HG02798 (cell line): ENCODE data around the gene CH25H.
"Not testable (repeated sequence)": the region's sequence is repeated elsewhere in the genome, so short reads cannot be mapped to it uniquely, and the experiment has no call there.

Source experiments
- ATAC-seq: cut with Tn5 transposase; IDR thresholded peaks from one replicate; pipeline ENCODE4 v1.9.1; 2021; ENCODE audit warnings: mild to moderate bottlenecking; ENCODE audit not compliant: unreplicated experiment, poor library complexity

Gene CH25H

DNA sequence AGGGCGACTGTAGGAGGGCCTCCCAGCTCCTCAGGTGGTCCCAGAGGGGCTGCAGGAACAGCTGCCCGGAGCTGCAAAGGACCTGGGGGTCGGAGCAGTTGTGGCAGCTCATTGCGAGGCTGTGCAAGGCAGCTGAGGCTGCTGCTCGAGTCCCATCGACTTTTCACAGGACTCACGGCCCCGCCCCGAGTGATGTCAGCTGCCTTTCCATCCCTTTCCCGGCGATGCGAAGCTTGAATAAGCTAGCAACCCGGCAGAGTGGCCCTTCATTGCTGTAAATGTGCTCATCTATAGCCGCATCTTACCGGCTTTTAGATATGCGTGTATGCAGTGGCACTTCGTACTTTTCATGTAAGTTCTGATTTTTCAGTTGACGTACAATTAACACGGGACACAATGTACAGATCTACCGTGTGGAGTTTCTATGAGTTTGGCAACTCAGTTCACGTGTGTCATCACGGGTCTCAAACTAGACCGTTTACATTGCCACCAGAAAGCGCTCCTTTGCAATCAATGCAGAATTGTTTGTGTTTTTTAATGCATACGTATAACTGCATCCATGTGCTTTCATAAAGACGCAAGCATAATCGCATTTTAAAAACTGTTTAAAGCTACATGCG, at the start of gene CH25H:
TSS of gene CH25H (minus strand) at position 137 of the 620 bp plus-strand sequence. CDS start at position 112, 25 bp downstream.
- no peak for ATAC-seq

DNA sequence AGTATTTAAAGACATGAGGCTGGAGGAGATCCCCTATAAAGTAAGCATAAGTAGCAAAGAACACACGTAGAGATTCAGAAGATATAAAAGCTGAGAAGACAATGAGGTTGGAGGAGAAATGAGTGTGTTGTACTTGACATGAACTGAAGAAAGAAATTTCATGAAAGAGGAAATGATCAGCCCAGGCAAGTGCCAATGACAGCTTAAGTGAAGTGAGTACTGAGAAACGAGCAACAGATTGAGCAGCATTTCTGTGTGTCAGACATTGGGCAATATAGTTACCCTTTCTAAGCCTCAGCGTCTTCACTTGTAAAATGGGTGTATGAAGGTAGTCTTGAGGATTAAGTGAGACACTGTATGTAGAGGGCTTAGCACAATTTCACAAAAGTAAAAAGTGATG, 49.2 kb upstream of the CH25H start:
- no peak for ATAC-seq

- ATAC-seq, result no peak
Measured at GRCh38 chr10:89255793-89256192, 48.7 kb upstream of the CH25H start.

GRCh38 chr10:89255091-89255579, 48.0 kb upstream of the CH25H start:
- not testable (repeated sequence) for ATAC-seq

DNA sequence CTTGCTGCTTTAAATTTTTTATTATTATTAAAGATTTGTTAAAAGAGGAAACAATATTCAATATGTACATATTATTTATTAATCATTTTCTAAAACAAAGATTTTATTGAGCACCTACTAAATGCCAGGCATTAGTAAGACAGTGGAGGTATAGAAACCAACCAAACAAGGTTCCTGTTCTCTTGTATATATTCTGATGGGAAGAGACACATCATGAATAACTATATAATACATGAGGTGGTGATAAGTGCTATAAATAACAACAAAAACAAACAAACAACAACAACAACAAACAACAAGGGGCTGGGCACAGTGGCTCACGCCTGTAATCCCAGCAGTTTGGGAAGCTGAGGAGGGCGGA, 45.1 kb upstream of the CH25H start:
- ATAC-seq, result no peak

DNA sequence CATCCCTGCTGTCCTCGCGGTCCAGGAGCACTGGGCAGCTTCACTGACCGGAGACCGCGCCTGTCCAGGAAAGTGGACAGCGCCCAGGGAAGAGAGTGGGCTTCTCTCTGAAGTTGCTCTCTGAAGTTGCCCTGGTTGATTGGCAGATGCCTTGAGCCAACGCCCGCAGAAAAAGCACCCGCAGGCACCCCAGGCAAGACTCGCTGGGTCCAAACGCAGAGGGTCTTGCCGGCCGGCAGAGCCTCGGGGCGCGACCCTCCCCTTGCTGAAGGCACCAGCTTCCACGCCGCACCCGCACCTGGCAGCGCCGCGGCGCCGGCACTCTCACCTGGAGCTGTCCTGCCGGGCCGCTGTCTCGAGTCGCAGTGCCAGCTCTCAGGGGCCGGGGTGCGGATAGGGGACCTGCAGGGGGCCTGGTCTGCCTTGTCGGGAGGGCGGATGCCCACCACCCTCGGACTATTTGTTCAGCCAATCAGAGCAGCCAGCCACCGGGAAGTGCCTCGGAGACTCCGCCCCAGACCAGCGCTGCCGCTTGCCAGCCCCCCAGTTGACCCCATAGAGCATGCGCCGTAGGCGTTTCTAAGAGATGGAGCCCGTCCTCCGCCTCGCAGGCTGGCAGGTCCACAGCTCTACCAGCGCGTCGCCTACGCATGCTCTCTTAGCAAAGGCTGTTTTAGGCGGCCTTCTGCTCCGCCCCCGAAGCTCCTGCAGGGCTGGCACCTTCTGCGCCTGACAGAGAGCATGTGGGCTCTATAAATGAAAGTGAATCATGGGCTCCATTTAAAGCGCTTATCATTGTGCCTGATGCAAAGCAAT, 44.5 kb upstream of the CH25H start, which contains the start of gene LIPA:
TSS of gene LIPA (minus strand) at position 367 of the 816 bp plus-strand sequence. CDS start 4,127 bp downstream, outside the sequence.
- ATAC-seq, result peak; percentile 97

DNA sequence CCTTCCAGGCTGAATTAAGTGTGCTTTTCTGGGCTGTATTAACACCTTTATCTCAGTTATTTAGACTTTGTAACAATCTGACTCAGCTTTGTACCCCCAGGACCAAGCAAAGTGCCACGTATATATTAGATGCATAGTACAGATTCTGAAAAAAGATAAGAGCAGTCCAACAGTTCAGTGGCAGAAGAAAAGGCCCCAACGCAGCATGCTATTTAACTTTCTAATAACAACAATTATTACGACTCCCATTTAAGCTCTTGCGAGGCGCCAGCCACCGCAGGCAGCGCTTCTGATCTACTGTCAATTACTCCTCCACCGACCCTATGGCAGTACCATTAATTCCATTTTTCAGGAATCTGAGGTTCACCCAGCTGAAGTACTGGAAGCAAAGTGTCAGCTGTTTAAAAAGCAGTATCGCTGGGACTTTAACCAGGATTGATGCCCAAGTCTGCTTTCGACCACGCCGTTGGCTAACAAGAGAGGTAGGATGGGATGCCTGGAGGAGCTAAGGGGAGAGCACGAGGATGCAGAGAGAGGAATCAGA, 43.8 kb upstream of the CH25H start:
- ATAC-seq, result no peak

DNA sequence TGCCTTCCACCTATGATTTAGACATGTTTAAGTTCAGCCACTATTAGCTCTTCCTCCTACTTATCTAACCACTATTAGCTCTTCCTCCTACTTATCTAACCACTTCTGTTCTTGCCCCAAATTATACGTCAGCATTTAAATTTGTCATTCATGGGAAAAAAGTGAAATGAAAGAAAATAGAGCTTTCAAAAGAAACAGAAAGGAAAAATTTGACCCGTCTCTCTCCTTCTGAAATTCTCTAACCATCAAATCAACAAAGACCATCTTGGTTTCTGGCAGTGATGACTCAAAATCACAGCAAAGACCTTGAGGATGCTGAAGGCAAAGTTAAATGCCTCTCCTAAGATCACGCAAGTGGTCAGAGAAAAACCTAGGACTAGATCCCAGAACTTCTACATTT, 41.9 kb upstream of the CH25H start:
- ATAC-seq, result no peak

DNA sequence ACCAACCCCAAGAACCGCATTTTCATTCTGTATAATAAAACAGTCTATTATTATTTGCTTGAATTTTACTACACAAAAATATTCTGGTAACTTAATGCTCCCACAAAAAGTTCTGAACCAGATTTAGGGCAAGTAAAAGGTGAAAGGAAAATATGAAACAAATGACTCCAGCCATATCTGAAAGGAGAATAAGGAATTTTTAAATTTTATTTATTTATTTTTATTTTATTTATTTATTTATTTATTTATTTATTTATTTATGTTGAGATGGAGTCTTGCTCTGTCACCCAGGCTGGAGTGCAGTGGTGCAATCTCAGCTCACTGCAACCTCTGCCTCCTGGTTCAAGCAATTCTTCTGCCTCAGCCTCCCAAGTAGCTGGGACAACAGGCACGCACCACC, 40.5 kb upstream of the CH25H start:
- ATAC-seq, result not testable (repeated sequence)

DNA sequence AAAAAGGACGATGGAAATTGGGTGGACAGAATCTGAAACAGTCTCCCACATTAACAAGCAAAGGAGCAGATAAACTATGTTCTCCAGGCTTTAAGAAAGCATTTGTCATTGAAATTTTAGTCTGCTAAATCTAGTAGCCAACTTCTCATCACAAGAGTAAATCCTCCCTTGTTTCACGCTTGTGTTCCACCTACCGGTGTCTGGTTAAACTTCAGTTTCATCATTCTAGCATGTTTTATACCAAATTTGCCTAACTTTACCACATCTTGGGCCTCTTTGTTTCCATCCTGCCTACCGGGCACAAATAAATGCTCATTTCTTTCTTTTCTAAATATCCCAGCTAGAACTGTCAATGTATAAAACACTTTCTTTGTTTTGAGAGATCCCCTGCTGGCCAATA, 38.7 kb upstream of the CH25H start:
- ATAC-seq, result peak; percentile 34

DNA sequence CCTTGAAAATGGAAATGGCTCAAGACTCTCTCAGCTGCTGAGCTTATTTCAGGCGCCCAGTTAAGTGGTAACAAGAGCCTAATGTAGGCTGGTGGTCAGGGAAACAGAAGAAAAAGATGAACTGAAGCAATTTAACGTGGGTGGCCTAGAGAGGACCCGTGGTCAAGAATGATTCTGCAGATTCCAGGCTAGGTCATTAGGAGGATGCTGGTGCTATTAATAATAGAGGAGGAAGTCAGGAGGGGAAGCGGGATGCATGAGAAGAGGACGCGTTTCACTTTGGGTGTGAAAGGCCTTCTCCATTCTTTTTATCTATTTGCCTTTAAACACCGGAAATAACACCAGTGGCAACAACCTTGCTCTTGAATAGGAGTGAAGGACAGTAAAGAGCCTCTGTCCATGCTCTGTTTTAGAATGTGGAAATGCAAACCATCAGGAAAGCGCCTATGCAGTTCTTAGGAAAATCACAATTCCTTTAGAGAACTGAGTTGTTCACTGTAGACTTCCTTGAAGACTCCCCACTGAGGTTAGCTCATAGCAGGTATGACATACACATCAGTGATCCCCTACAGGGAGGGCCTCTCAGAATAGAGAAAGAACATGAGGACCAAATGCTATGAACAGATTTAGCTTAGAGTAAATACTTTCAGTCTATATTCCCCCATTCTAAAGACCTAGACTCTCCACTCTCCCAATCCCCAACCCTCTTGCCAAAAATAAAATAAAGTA, 35.9 kb upstream of the CH25H start:
- peak; percentile 38 for ATAC-seq

- no peak for ATAC-seq
Measured at GRCh38 chr10:89242345-89242684, 35.2 kb upstream of the CH25H start.

DNA sequence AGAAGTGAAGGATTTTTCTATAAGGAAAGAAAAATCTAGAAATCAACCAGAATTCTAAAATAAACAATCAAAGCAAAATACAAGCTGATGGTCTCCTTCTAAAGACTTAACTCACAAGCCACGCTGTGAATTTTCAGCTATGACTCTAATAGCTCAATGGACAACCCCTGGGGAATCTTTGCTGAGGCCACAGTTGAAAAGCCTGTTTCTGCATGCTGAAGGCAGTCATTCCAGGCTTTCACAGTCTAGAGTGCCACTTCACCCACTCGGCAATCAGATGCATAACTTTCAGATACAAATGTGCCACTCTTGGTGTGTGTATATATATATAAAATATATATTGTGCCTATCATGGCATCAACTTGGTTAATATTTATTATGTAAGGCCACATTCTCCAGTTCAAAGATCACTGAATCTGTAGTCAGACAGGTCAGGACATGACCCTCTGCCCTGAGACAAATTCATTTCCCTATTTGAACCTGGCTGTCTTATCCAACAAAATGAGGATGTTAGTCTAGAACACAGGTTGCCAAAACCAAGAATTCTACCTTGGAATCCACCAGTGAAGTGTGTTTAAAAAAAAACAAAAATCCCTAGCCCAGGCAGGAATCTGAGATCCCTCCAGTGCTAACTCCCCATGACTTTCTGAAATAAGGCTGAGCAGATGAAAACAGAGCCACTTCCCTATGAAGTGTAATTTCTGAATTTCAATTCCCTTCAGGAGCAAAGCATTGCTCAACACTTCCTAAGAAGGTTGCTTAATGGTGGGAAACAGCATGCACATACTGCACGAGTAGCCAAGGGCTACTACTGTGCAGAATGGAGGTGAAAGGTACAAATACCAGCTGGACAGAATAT, 34.6 kb upstream of the CH25H start:
- peak; percentile 39 for ATAC-seq

GRCh38 chr10:89241026-89241425, 33.9 kb upstream of the CH25H start:
- no peak for ATAC-seq

DNA sequence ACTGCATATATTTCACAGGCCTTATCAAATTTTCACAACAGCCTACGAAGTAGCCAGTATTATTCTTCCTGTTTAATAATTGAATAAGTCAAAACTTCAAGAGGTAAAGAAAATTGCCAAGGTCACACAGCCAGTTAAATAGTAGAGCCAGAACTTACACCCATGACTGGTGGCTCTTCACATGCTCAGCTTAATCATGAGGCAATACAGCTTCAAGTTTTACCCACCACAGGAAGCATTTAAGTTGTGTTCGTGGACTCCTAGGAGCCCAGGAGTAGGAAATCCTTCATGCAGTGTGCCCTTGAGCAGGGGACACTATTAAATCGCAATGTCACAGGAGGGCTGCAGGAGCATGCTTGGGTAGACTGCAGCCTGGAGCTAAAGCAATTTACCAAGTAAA, 33.4 kb upstream of the CH25H start:
- ATAC-seq, result no peak

DNA sequence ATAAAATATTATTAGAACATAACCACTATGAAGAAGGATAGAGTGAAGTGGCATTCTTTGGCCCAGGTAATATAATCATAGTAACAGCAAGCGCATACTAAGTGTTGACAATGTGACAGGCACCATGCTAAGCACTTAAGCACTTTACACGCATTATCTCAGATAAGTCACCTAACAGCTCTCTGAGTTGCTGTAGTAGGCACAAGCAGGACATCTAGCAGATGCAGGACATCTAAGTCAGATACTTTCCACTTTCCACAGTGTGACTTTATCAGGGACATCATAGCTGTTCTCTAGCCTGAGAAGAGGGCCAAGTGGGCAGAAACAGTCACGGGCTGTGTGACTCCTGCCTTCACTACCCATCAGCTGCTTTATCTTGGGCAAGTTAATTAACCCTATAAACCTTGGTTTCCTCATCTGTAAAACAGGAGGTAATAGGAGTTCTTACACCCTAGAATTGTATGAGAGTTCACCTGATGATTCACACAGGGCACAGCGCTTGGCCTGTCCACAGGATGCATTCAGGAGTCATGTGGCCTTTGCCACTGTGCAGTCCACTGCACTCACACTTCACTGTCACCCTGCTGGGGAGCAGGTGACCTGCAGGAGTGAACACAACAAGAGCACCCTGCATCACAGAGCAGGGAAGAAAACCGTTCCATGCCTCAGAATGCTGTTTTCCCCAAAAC, 32.0 kb upstream of the CH25H start:
- no peak for ATAC-seq

DNA sequence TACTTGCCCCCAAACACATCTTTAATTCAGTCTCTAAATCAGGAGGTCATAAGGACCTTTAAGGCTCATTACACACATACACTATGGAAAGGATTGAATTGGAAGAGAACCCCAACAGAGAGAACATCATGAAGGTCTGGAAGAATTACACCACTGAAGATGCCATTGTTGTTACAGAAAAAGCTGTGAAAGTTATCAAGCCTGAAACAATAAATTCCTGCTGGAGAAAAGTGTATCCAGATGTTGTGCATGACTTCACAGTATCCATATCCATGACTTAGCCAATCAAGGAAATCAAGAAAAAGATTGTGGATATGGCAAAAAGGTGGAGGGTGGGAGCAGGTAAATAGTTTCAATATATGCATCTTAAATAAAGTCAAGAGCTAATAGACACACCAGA, 30.7 kb upstream of the CH25H start:
- no peak for ATAC-seq

DNA sequence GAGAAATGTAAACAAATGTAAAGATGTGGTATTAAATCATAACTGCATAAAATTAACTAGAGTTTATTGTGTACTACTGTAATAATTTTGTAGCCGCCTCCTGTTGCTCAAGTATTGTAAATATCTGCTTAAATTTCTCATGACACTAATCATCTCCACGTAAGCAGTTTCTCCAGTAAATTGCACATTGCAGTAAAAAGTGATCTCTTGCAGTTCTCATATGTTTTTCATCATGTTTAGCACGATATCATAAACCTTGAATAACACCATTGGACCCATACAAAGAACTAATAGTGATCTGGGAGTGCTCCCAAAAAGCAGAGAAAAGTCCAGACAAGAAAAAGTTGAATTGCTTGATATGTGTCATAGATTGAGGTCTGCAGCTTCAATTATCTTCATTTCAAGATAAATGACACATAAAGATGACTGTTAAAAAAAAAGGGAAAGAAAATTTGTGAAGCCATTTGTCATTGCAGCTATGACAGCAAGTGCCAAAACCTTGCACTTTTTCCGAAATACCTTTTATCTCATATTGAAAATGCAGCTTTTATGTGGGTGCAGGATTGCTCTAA, 29.2 kb upstream of the CH25H start:
- no peak for ATAC-seq
